IPS DF 4.7 (cell line): Measurements from ENCODE around the gene ZNF79.
"Not testable (repeated sequence)": the region's sequence is repeated elsewhere in the genome, so short reads cannot be mapped to it uniquely, and the experiment has no call there.

Source experiments
- DNase-seq: peaks from one replicate; pipeline ENCODE4 v3.0.0-alpha.2; 2013; ENCODE audit warnings: low spot score; ENCODE audit errors: extremely low read depth

ZNF79 gene

GRCh38 chr9:127455324-127455992 lies 31.3 kb downstream of the ZNF79 start:
- DNase-seq, result no peak

- no peak for DNase-seq
Measured at GRCh38 chr9:127457191-127457878, 33.2 kb downstream of the ZNF79 start.

GRCh38 chr9:127458921-127459320 lies 34.7 kb downstream of the ZNF79 start:
- no peak for DNase-seq

- no peak for DNase-seq
Measured at GRCh38 chr9:127463382-127463781, 39.2 kb downstream of the ZNF79 start.

GRCh38 chr9:127463911-127464310 lies 39.7 kb downstream of the ZNF79 start:
- DNase-seq, result no peak

GRCh38 chr9:127466407-127466917 lies 42.3 kb downstream of the ZNF79 start:
- DNase-seq, result not testable (repeated sequence)

- no peak for DNase-seq
Measured at GRCh38 chr9:127467621-127468020, 43.4 kb downstream of the ZNF79 start.

GRCh38 chr9:127470662-127471061 lies 46.5 kb downstream of the ZNF79 start:
- no peak for DNase-seq

- DNase-seq, result no peak
Measured at GRCh38 chr9:127473501-127473900, 49.3 kb downstream of the ZNF79 start.

GRCh38 chr9:127473932-127474331 lies 49.8 kb downstream of the ZNF79 start:
- no peak for DNase-seq

GRCh38 chr9:127474592-127474991 lies 50.4 kb downstream of the ZNF79 start:
- no peak for DNase-seq

GRCh38 chr9:127479507-127480081 lies 55.4 kb downstream of the ZNF79 start:
- DNase-seq, result no peak

GRCh38 chr9:127482662-127483061 lies 58.5 kb downstream of the ZNF79 start:
- DNase-seq, result no peak

- DNase-seq, result no peak
Measured at GRCh38 chr9:127485995-127486394, 61.8 kb downstream of the ZNF79 start.

- DNase-seq, result no peak
Measured at GRCh38 chr9:127488946-127489345, 64.8 kb downstream of the ZNF79 start.

- DNase-seq, result no peak
Measured at GRCh38 chr9:127489471-127490115, 65.4 kb downstream of the ZNF79 start.

- DNase-seq, result no peak
Measured at GRCh38 chr9:127490535-127491230, 66.5 kb downstream of the ZNF79 start.

GRCh38 chr9:127491516-127491915 lies 67.3 kb downstream of the ZNF79 start:
- DNase-seq, result no peak

GRCh38 chr9:127492616-127493015 lies 68.4 kb downstream of the ZNF79 start:
- no peak for DNase-seq

GRCh38 chr9:127493592-127494303 lies 69.6 kb downstream of the ZNF79 start:
- no peak for DNase-seq

GRCh38 chr9:127494304-127494702 lies 70.1 kb downstream of the ZNF79 start:
- no peak for DNase-seq
